ENCODE results near the gene EIF2AK3. TPM values are rescaled to one million over a fixed set of nuclear protein-coding genes. Genes with fewer than 3 reads are reported as not detected.

Gene EIF2AK3
- total and polyA plus RNA-seq, 2 of the 8 experiments (the other 6 are each of a cell fraction or from before 2014, with no cell fraction given) = 5.8 to 22.8 TPM

GRCh38 chr2:88668862-88669261 is 41.6 kb upstream of the EIF2AK3 start (continued):
- TF ChIP-seq, protein P1, sequence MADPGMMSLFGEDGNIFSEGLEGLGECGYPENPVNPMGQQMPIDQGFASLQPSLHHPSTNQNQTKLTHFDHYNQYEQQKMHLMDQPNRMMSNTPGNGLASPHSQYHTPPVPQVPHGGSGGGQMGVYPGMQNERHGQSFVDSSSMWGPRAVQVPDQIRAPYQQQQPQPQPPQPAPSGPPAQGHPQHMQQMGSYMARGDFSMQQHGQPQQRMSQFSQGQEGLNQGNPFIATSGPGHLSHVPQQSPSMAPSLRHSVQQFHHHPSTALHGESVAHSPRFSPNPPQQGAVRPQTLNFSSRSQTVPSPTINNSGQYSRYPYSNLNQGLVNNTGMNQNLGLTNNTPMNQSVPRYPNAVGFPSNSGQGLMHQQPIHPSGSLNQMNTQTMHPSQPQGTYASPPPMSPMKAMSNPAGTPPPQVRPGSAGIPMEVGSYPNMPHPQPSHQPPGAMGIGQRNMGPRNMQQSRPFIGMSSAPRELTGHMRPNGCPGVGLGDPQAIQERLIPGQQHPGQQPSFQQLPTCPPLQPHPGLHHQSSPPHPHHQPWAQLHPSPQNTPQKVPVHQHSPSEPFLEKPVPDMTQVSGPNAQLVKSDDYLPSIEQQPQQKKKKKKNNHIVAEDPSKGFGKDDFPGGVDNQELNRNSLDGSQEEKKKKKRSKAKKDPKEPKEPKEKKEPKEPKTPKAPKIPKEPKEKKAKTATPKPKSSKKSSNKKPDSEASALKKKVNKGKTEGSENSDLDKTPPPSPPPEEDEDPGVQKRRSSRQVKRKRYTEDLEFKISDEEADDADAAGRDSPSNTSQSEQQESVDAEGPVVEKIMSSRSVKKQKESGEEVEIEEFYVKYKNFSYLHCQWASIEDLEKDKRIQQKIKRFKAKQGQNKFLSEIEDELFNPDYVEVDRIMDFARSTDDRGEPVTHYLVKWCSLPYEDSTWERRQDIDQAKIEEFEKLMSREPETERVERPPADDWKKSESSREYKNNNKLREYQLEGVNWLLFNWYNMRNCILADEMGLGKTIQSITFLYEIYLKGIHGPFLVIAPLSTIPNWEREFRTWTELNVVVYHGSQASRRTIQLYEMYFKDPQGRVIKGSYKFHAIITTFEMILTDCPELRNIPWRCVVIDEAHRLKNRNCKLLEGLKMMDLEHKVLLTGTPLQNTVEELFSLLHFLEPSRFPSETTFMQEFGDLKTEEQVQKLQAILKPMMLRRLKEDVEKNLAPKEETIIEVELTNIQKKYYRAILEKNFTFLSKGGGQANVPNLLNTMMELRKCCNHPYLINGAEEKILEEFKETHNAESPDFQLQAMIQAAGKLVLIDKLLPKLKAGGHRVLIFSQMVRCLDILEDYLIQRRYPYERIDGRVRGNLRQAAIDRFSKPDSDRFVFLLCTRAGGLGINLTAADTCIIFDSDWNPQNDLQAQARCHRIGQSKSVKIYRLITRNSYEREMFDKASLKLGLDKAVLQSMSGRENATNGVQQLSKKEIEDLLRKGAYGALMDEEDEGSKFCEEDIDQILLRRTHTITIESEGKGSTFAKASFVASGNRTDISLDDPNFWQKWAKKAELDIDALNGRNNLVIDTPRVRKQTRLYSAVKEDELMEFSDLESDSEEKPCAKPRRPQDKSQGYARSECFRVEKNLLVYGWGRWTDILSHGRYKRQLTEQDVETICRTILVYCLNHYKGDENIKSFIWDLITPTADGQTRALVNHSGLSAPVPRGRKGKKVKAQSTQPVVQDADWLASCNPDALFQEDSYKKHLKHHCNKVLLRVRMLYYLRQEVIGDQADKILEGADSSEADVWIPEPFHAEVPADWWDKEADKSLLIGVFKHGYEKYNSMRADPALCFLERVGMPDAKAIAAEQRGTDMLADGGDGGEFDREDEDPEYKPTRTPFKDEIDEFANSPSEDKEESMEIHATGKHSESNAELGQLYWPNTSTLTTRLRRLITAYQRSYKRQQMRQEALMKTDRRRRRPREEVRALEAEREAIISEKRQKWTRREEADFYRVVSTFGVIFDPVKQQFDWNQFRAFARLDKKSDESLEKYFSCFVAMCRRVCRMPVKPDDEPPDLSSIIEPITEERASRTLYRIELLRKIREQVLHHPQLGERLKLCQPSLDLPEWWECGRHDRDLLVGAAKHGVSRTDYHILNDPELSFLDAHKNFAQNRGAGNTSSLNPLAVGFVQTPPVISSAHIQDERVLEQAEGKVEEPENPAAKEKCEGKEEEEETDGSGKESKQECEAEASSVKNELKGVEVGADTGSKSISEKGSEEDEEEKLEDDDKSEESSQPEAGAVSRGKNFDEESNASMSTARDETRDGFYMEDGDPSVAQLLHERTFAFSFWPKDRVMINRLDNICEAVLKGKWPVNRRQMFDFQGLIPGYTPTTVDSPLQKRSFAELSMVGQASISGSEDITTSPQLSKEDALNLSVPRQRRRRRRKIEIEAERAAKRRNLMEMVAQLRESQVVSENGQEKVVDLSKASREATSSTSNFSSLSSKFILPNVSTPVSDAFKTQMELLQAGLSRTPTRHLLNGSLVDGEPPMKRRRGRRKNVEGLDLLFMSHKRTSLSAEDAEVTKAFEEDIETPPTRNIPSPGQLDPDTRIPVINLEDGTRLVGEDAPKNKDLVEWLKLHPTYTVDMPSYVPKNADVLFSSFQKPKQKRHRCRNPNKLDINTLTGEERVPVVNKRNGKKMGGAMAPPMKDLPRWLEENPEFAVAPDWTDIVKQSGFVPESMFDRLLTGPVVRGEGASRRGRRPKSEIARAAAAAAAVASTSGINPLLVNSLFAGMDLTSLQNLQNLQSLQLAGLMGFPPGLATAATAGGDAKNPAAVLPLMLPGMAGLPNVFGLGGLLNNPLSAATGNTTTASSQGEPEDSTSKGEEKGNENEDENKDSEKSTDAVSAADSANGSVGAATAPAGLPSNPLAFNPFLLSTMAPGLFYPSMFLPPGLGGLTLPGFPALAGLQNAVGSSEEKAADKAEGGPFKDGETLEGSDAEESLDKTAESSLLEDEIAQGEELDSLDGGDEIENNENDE (IDR thresholded peaks at IDR 0.05; ENCODE audit: insufficient replicate concordance, low read length) = no peak
- TF ChIP-seq TCF12 (IDR thresholded peaks at IDR 0.05; ENCODE audit: low read depth, low read length) (no peak), SAP30 (IDR thresholded peaks at IDR 0.05; ENCODE audit: insufficient read depth, insufficient replicate concordance, low read length) (no peak), JUN (IDR thresholded peaks at IDR 0.05; ENCODE audit: low read depth, low read length) (no peak)

All from H1 (cell line).